ENCODE measurements around the gene TMEM52.
"Not testable (repeated sequence)": the region's sequence is repeated elsewhere in the genome, so short reads cannot be mapped to it uniquely, and the experiment has no call there.

- not testable (repeated sequence) for TF ChIP-seq POLR2A, CTCF (IDR thresholded peaks at IDR 0.05)
Measured at GRCh38 chr1:1883890-1884289, 35.2 kb downstream of the TMEM52 start.

All from esophagus squamous epithelium (tissue), 4 donors.